ENCODE results near the gene TMUB2. TPM values are rescaled to one million over a fixed set of nuclear protein-coding genes. Genes with fewer than 3 reads are reported as not detected.
"Not testable (repeated sequence)": the region's sequence is repeated elsewhere in the genome, so short reads cannot be mapped to it uniquely, and the experiment has no call there.

The TMUB2 gene
- total RNA-seq, 6 donors from 2014 or later, result 28.5 to 46.1 (median 34.9) TPM

- H3K27ac ChIP-seq, result no peak overlapping the region
- 89 to 94% methylated on average over 7 of the region's 7 CpGs for WGBS, 2 donors
- no peaks in the 10 kb centered on the region for H3K4me1 ChIP-seq
- no peaks in the 10 kb centered on the region for H3K9me3 ChIP-seq
- ATAC-seq (ENCODE audit: low FRiP score in 2 of 2), result no peak
- no peak overlapping the region for H3K4me3 ChIP-seq
- H3K36me3 ChIP-seq, result no peaks in the 10 kb centered on the region
- no peaks in the 10 kb centered on the region for H3K27me3 ChIP-seq
- no peak for DNase-seq
- no peak for TF ChIP-seq EP300 (IDR thresholded peaks at IDR 0.05)
- no peak for TF ChIP-seq POLR2A (IDR thresholded peaks at IDR 0.05)
- no peak for TF ChIP-seq CTCF (IDR thresholded peaks at IDR 0.05)
Observed at GRCh38 chr17:44232061-44232460, 45.3 kb downstream of the TMUB2 start.

- Histone ChIP-seq H3K36me3 (no peaks in the 10 kb centered on the region), H3K27me3 (no peaks in the 10 kb centered on the region), H3K9me3 (no peaks in the 10 kb centered on the region), H3K27ac (no peak overlapping the region), H3K4me1 (no peaks in the 10 kb centered on the region), H3K4me3 (no peak overlapping the region)
- no peak for TF ChIP-seq POLR2AphosphoS5 (IDR thresholded peaks at IDR 0.05)
- TF ChIP-seq POLR2A (IDR thresholded peaks at IDR 0.05), result no peak
- TF ChIP-seq EP300 (IDR thresholded peaks at IDR 0.05), result no peak
- TF ChIP-seq CTCF (IDR thresholded peaks at IDR 0.05), result no peak
- ATAC-seq (ENCODE audit: low FRiP score in 2 of 2) (no peak), DNase-seq (no peak)
- 85 to 89% methylated on average over 5 of the region's 5 CpGs for WGBS, 2 donors
Observed at GRCh38 chr17:44233582-44233981, 46.8 kb downstream of the TMUB2 start.

GRCh38 chr17:44235583-44235936 lies 48.8 kb downstream of the TMUB2 start:
- TF ChIP-seq POLR2A (IDR thresholded peaks at IDR 0.05), result no peak
- TF ChIP-seq POLR2AphosphoS5 (IDR thresholded peaks at IDR 0.05), result no peak
- no peak for TF ChIP-seq EP300 (IDR thresholded peaks at IDR 0.05)
- TF ChIP-seq CTCF (IDR thresholded peaks at IDR 0.05), result no peak
- 64 to 87% methylated on average over 1 to 5 of the region's 5 CpGs for WGBS, 2 donors
- Histone ChIP-seq H3K4me3 (no peak overlapping the region), H3K36me3 (no peaks in the 10 kb centered on the region), H3K4me1 (no peaks in the 10 kb centered on the region), H3K9me3 (no peaks in the 10 kb centered on the region), H3K27me3 (no peaks in the 10 kb centered on the region), H3K27ac (no peak overlapping the region)
- no peak for DNase-seq
- no peak for ATAC-seq (ENCODE audit: low FRiP score in 2 of 2)

GRCh38 chr17:44236444-44236991 lies 49.7 kb downstream of the TMUB2 start:
- ATAC-seq (ENCODE audit: low FRiP score in 2 of 2) (no peak), DNase-seq (no peak)
- no peak for TF ChIP-seq EP300 (IDR thresholded peaks at IDR 0.05)
- no peak for TF ChIP-seq POLR2A (IDR thresholded peaks at IDR 0.05)
- no peak for TF ChIP-seq CTCF (IDR thresholded peaks at IDR 0.05)
- no peak for TF ChIP-seq POLR2AphosphoS5 (IDR thresholded peaks at IDR 0.05)
- WGBS, 2 donors, result 60 to 62% methylated on average over 5 of the region's 5 CpGs
- no peak overlapping the region for H3K4me3 ChIP-seq
- no peaks in the 10 kb centered on the region for H3K9me3 ChIP-seq
- no peaks in the 10 kb centered on the region for H3K27me3 ChIP-seq
- H3K27ac ChIP-seq, result no peak overlapping the region
- no peaks in the 10 kb centered on the region for H3K36me3 ChIP-seq
- no peaks in the 10 kb centered on the region for H3K4me1 ChIP-seq

- H3K36me3 ChIP-seq; H3K9me3 ChIP-seq; ATAC-seq (ENCODE audit: low FRiP score in 2 of 2); H3K4me1 ChIP-seq; H3K27ac ChIP-seq; H3K4me3 ChIP-seq; H3K27me3 ChIP-seq: not testable (repeated sequence)
- WGBS, 2 donors, result 92% methylated on average over 28 of the region's 28 CpGs; no CpG with 5 or more reads in 1 of the 2 donors
- peak in 1 of 2 donors; percentile 61 for DNase-seq
Observed at GRCh38 chr17:44237886-44238285, 51.1 kb downstream of the TMUB2 start.

Data from upper lobe of left lung (tissue), 6 donors.